GM18861 (cell line): ENCODE data around the gene TTC23L.
"Not testable (repeated sequence)": the region's sequence is repeated elsewhere in the genome, so short reads cannot be mapped to it uniquely, and the experiment has no call there.

ENCODE experiments used
- ATAC-seq: cut with Tn5 transposase; IDR thresholded peaks from one replicate; pipeline ENCODE4 v1.9.1; 2021; ENCODE audit not compliant: unreplicated experiment

TTC23L gene

GRCh38 chr5:34838785-34839714, at the start of gene TTC23L:
Gene TTC23L (plus strand): TSS chr5:34839164. CDS start chr5:34840672, 1,508 bp downstream.
- peak; percentile 95 for ATAC-seq

GRCh38 chr5:34789639-34790038, 49.3 kb upstream of the TTC23L start:
- ATAC-seq: no peak

- no peak for ATAC-seq
Observed at GRCh38 chr5:34790069-34790468, 48.9 kb upstream of the TTC23L start.

- ATAC-seq: no peak
Observed at GRCh38 chr5:34791761-34792244, 47.2 kb upstream of the TTC23L start.

GRCh38 chr5:34802834-34803563, 36.0 kb upstream of the TTC23L start:
- no peak for ATAC-seq

GRCh38 chr5:34803974-34804732, 34.8 kb upstream of the TTC23L start:
- ATAC-seq: no peak

GRCh38 chr5:34804913-34805312, 34.1 kb upstream of the TTC23L start:
- no peak for ATAC-seq

GRCh38 chr5:34806532-34806931, 32.4 kb upstream of the TTC23L start:
- no peak for ATAC-seq

- no peak for ATAC-seq
Observed at GRCh38 chr5:34811706-34812105, 27.3 kb upstream of the TTC23L start.

- no peak for ATAC-seq
Observed at GRCh38 chr5:34813509-34813908, 25.5 kb upstream of the TTC23L start.

- no peak for ATAC-seq
Observed at GRCh38 chr5:34817558-34818351, 21.2 kb upstream of the TTC23L start.

- no peak for ATAC-seq
Observed at GRCh38 chr5:34818717-34819116, 20.2 kb upstream of the TTC23L start.

- no peak for ATAC-seq
Observed at GRCh38 chr5:34820593-34820992, 18.4 kb upstream of the TTC23L start.

- no peak for ATAC-seq
Observed at GRCh38 chr5:34822956-34823715, 15.8 kb upstream of the TTC23L start.

GRCh38 chr5:34826347-34826746, 12.6 kb upstream of the TTC23L start:
- ATAC-seq: no peak

GRCh38 chr5:34827588-34828506, 11.1 kb upstream of the TTC23L start:
- no peak for ATAC-seq

- not testable (repeated sequence) for ATAC-seq
Observed at GRCh38 chr5:34830827-34831226, 8.1 kb upstream of the TTC23L start.

GRCh38 chr5:34831303-34831702, 7.7 kb upstream of the TTC23L start:
- ATAC-seq: no peak

GRCh38 chr5:34832568-34832967, 6.4 kb upstream of the TTC23L start:
- ATAC-seq: no peak
